Fibroblast of lung (primary cell): ENCODE measurements around the gene CLCNKA. TPM values are rescaled to one million over a fixed set of nuclear protein-coding genes. Genes with fewer than 3 reads are reported as not detected.

Experiments
- DNase-seq, 2 donors: peaks; one replicate each; pipeline versions ENCODE4 v3.0.0 to v3.0.0-alpha.2; 2010; ENCODE audit warnings: low read depth in 2 of 2
- H2AFZ ChIP-seq: 2 replicates; pipeline ENCODE4 v1.5.1; 2012; ENCODE audit warnings: low read length, control low read depth, inconsistent platforms
- H3K27ac ChIP-seq: 2 replicates; pipeline ENCODE4 v1.5.1; 2011; ENCODE audit warnings: low read length, control low read depth; ENCODE audit not compliant: insufficient read depth
- H3K27me3 ChIP-seq: 2 replicates; pipeline ENCODE4 v1.5.1; 2011; ENCODE audit warnings: mild to moderate bottlenecking, low read length; ENCODE audit not compliant: control insufficient read depth, insufficient read depth
- H3K36me3 ChIP-seq: 2 replicates; pipeline ENCODE4 v1.5.1; 2011; ENCODE audit warnings: low read length; ENCODE audit not compliant: control insufficient read depth, insufficient read depth
- H3K4me1 ChIP-seq: 2 replicates; pipeline ENCODE4 v1.5.1; 2011; ENCODE audit warnings: low read length; ENCODE audit not compliant: control insufficient read depth, insufficient read depth; ENCODE audit errors: extremely low read depth
- H3K4me2 ChIP-seq: 2 replicates; pipeline ENCODE4 v1.5.1; 2011; ENCODE audit warnings: low read length, control low read depth; ENCODE audit not compliant: insufficient read depth; ENCODE audit errors: extremely low read depth
- H3K4me3 ChIP-seq, 4 experiments: fragments of 200-600 bp in 1 of 4; sonication (generic) in 1 of 4; replicated peaks in 1 of 4; 2 replicates each; pipeline ENCODE4 v1.5.1; 2011 to 2016; ENCODE audit warnings: low read length in 4 of 4, low read depth in 3 of 4, mild to moderate bottlenecking in 3 of 4, control low read depth in 2 of 4, inconsistent platforms in 1 of 4, mixed read lengths in 1 of 4; ENCODE audit not compliant: insufficient read depth in 1 of 4; ENCODE audit errors: control extremely low read depth in 1 of 4
- H3K79me2 ChIP-seq: 2 replicates; pipeline ENCODE4 v1.5.1; 2012; ENCODE audit warnings: mild to moderate bottlenecking, low read length, inconsistent platforms; ENCODE audit not compliant: control insufficient read depth, insufficient read depth
- H3K9ac ChIP-seq: 2 replicates; pipeline ENCODE4 v1.5.1; 2011; ENCODE audit warnings: mild to moderate bottlenecking, low read length, control low read depth; ENCODE audit not compliant: insufficient read depth
- H3K9me3 ChIP-seq: 2 replicates; pipeline ENCODE4 v1.5.1; 2012; ENCODE audit warnings: low read depth, low read length; ENCODE audit not compliant: control insufficient read depth, insufficient read depth
- H4K20me1 ChIP-seq: 2 replicates; pipeline ENCODE4 v1.5.1; 2011; ENCODE audit warnings: low read length; ENCODE audit not compliant: control insufficient read depth, insufficient read depth; ENCODE audit errors: extremely low read depth
- CTCF ChIP-seq, 2 donors: IDR thresholded peaks in 1 of 2; conservative IDR thresholded peaks in 1 of 2; 1 replicate in 1 of 2; 2 replicates in 1 of 2; pipeline ENCODE4 v1.5.1; 2011 to 2012; ENCODE audit warnings: low read length in 2 of 2, control low read depth in 1 of 2, inconsistent platforms in 1 of 2, low read depth in 1 of 2, mild to moderate bottlenecking in 1 of 2
- EZH2 ChIP-seq: IDR thresholded peaks from 2 replicates; pipeline ENCODE4 v1.5.1; 2012; ENCODE audit warnings: low read length, control low read depth, mild to moderate bottlenecking; ENCODE audit errors: missing control alignments
- polyA plus RNA-seq, 2 donors: library from polyadenylated mRNA; depleted of rRNA in 1 of 2; stranded (reverse) in 1 of 2; unstranded in 1 of 2; fragments of >200 nt; gene quantifications; 2 replicates each; pipeline ENCODE4 v1.2.1, GENCODE V29; 2011 to 2012; ENCODE audit warnings: missing spikeins in 1 of 2
- total RNA-seq: library from RNA; depleted of rRNA; stranded (reverse); fragments of >200 nt; gene quantifications from 2 replicates; pipeline ENCODE4 v1.2.1, GENCODE V29; 2014

Gene CLCNKA
- total and polyA plus RNA-seq, 2 donors (not counting 1 experiment from before 2014, with no cell fraction given), result under 0.01 TPM; not detected in 1

GRCh38 chr1:16043950-16044349 is 22.1 kb downstream of the CLCNKA start:
- no peak overlapping the region for H3K27ac ChIP-seq
- no peak for DNase-seq
- H3K9ac ChIP-seq, result no peak overlapping the region
- H3K4me3 ChIP-seq, result no peak overlapping the region
- H3K4me1 ChIP-seq, result no peaks in the 10 kb centered on the region
- TF ChIP-seq EZH2 (no peak), CTCF (conservative IDR thresholded peaks at IDR 0.05 in 1 of 2, IDR thresholded peaks at IDR 0.05 in 1 of 2; ENCODE audit: low read depth in 1 of 2, low read length in 2 of 2) (no peak)
- no peaks in the 10 kb centered on the region for H4K20me1 ChIP-seq
- H3K79me2 ChIP-seq, result no peaks in the 10 kb centered on the region
- no peak overlapping the region for H3K4me2 ChIP-seq
- no peak overlapping the region for H2AFZ ChIP-seq
- no peaks in the 10 kb centered on the region for H3K27me3 ChIP-seq
- H3K9me3 ChIP-seq, result no peaks in the 10 kb centered on the region
- H3K36me3 ChIP-seq, result no peaks in the 10 kb centered on the region

DNA sequence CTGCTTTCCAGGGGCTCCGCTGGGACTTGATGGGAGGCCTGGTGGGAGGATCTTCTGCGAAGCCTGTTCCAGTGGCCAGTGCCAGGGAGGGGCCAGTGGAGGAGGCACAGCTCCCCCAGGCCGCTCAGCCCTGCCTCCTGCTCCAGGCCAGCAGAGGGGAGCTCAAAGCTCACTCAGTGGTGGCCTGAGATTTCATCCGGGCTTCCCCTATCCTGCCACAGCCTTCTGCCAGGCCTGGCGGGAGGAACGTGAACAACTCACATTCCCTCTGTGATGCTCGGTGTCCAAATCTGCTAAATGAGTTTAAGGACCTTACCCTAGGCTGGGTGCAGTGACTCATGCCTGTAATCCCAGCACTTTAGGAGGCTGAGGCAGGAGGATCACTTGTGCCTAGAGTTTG is 25.0 kb downstream of the CLCNKA start:
- Histone ChIP-seq H2AFZ (no peak overlapping the region), H3K27me3 (no peaks in the 10 kb centered on the region)
- DNase-seq, result peak; percentile 6 to 15

DNA sequence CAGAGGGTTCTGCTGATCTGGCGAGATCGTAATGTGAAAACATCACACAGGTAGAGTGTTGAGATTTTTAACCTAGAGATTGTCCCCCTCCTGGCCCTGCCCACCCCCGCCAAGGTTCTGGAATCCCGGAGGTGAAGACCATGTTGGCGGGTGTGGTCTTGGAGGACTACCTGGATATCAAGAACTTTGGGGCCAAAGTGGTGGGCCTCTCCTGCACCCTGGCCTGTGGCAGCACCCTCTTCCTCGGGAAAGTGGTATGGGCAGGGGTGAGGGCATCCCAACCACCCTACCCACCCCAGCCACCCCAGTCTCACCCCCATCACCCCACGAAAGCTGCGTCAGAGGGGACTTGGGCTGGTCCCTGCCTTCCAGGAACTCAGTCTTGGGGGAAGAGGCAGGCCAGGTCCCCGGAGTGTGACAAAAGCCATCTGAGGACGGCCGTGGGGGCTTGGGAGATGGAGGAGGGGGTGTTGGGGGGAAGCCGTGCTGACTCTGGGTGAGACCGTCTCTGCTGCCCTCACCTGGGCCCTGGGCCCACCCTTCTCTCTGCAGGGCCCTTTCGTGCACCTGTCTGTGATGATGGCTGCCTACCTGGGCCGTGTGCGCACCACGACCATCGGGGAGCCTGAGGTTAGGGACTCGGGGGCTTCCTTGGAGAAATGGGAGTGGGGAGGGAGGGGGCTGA is 26.1 kb downstream of the CLCNKA start:
- DNase-seq, result no peak
- Histone ChIP-seq H3K9ac (no peak overlapping the region), H2AFZ (no peak overlapping the region), H3K36me3 (no peaks in the 10 kb centered on the region), H3K4me3 (no peak overlapping the region), H3K4me2 (no peak overlapping the region), H3K27me3 (no peaks in the 10 kb centered on the region), H3K9me3 (no peaks in the 10 kb centered on the region), H3K27ac (no peak overlapping the region), H3K79me2 (no peaks in the 10 kb centered on the region), H3K4me1 (no peaks in the 10 kb centered on the region), H4K20me1 (no peaks in the 10 kb centered on the region)
- TF ChIP-seq EZH2 (no peak), CTCF (conservative IDR thresholded peaks at IDR 0.05 in 1 of 2, IDR thresholded peaks at IDR 0.05 in 1 of 2; ENCODE audit: low read depth in 1 of 2, low read length in 2 of 2) (no peak)

More for the DNA sequence above, 25.0 kb downstream of the CLCNKA start:
- Histone ChIP-seq H3K27ac (no peak overlapping the region), H3K9ac (no peak overlapping the region), H3K36me3 (no peaks in the 10 kb centered on the region), H3K79me2 (no peaks in the 10 kb centered on the region), H3K4me1 (no peaks in the 10 kb centered on the region), H3K4me2 (no peak overlapping the region), H3K4me3 (no peak overlapping the region), H3K9me3 (no peaks in the 10 kb centered on the region), H4K20me1 (no peaks in the 10 kb centered on the region)
- TF ChIP-seq CTCF (conservative IDR thresholded peaks at IDR 0.05 in 1 of 2, IDR thresholded peaks at IDR 0.05 in 1 of 2; ENCODE audit: low read depth in 1 of 2, low read length in 2 of 2), result no peak
- no peak for TF ChIP-seq EZH2
